COLO829 (cell line): ENCODE measurements around the gene RRP36.

ENCODE experiments used
- DNase-seq: peaks from one replicate; pipeline ENCODE4 v3.0.0; 2012; ENCODE audit warnings: low spot score

Gene RRP36

DNA sequence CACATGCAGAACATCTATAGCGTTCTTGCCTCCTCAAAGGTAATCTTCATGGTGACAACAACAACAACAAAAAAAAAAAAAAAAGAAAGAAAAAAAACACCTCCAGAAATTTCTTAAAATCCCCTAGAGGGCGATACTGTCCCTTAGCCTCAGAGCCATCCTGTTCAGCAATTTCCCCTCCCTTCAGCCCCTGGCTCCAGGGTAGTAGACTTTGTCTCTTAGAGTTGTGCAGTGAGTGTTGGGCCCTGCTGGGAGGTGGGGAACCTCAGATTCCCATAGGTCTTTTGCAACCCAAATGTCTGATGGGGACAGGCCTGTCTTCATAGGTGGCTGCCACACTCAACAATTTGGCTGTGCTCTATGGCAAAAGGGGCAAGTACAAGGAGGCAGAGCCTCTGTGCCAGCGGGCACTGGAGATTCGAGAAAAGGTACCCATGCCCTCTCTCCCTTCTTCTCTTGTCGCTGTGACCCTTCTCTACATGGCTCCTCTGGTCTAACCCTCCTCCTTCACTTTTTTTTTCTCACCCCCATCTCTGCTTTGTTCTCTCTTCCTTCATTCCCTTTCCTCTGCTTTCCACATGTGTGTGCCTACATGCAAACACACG lies 48.7 kb downstream of the RRP36 start:
- DNase-seq, result peak; percentile 70

DNA sequence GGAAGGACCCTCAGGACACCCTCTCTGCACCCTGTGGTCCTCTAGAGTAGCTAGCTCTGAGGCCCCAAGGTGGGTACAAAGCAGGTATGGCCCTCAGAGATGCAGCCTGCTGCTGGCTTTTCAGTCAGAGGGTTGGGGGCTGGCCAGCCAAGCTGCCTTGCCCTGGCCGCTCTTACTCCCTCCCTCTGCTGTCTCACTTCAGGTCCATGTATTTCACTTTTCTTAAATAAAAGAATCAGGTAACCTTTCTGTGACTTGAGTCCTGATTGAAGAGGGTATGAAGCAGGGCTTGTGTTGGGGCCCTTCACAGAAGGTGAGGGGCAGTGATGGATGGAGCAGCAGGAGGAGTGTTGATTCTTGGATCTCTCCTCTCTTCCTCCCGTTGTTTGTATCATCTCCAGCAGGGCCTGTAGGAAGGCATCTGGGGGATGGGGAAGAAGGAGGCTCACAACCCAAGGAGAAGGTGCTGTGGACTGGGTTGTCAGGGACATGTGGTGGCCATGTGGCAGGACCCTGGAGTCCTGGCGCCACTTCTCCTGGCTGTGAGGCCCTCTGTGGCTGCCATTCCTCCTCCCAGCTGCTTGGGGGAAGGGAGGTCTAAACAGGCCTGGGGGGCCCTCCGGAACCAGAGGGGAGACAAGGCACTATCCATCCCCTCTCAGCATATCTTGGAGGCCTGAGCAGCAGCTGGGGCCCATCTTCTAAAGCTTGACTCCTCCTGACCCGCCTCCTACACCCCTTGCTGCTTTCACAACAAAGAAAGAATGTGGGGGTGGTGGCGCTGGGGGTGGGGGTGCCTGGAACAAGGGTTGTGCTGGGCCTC lies 53.6 kb downstream of the RRP36 start:
- no peak for DNase-seq

DNA sequence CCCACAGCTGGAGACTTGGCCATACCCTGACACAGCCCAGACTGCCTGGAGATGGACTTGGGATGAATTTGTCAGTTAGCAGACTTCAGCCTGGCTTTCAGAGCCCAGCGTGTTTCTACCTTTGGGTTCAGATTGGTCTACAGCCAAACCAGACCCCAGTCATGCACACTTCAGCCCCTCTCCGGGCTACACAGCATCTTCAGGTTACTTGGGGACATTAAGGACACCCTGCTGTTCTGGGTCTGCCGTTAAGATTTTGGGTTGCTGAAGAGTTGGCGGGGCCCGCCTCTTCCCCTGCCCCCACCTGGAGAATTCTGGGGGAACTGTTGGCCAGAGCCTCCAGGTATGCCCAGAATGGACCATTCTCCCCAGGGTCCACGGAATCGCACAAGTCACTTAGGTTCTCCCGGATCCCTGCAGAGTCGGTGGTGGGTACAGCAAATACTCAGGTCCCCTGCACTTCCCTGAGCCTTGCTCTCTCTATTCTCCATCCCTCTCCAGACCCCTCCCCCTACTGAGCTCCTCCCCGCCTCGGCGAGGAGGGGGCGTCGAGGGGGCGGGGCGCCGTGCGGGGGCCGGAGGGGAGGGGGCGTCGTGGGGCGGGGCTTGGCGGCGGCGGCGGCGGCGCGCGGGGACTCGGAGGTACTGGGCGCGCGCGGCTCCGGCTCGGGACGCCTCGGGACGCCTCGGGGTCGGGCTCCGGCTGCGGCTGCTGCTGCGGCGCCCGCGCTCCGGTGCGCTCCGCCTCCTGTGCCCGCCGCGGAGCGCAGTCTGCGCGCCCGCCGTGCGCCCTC lies 54.4 kb downstream of the RRP36 start, which contains the start of gene PTK7:
PTK7 (plus strand) TSS at position 645 of the 794 bp plus-strand sequence. CDS start 175 bp downstream, outside the sequence.
- DNase-seq, result no peak

DNA sequence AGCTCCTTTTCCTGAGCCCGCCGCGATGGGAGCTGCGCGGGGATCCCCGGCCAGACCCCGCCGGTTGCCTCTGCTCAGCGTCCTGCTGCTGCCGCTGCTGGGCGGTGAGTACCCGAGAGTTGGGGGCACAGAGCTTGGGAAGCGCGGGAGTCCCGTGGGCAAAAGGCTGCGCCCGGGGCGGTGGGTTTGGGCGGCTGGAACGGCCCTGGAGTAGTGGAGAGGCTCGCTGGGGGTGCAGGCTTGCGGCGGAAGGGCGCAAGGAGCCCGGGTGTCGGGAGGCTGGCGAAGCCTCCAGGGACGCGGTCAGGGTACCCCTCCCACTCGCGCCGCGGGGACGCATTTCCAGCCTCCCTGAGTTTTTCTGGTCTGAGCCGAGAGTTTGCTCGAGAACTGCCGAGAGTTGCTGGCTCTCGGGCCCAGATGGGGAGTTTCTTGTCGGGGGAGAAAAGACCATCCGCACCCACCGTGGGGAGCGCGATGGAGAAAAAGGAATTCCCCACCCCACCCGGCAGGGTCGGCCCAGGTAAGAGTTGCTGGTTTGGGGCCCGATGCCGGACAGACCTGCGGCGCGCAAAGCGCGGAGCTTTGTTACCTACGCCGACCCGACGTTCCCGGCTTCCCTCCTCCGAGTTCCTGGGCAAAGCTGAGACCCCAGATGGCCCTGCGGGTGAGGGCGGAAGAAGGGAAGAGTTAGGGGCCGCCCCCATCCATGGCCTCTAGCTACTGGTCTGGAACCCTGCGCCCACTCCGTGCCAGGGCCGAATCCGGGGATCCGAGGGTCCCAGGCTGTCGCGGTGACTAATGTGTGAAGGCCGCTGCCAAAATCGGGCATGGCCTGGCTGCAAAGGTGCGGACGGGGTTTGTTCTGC lies 55.3 kb downstream of the RRP36 start:
- DNase-seq, result no peak

DNA sequence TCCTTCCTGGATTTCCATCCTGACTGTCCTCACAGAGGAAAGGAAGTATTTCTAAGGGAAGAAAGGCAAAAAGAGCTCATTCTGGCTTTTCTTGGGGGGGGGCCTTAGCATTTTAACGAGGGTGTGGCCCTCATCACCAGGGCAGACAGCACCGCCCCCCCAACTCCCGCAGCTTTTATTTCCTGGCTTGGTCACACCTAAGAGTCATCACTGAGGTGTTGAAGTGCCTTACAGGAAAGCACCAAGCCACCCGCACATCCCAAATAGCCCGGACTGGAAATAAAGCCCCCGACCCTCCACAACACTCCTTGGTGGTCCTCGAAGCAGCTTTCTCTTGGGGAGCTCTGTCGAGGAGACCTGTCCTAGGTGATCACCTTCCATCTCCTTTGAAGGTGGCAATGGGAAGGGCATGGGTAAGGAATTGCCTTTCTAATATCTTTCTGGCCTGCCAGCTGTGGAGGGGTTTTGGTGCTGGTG lies 55.9 kb downstream of the RRP36 start:
- no peak for DNase-seq

DNA sequence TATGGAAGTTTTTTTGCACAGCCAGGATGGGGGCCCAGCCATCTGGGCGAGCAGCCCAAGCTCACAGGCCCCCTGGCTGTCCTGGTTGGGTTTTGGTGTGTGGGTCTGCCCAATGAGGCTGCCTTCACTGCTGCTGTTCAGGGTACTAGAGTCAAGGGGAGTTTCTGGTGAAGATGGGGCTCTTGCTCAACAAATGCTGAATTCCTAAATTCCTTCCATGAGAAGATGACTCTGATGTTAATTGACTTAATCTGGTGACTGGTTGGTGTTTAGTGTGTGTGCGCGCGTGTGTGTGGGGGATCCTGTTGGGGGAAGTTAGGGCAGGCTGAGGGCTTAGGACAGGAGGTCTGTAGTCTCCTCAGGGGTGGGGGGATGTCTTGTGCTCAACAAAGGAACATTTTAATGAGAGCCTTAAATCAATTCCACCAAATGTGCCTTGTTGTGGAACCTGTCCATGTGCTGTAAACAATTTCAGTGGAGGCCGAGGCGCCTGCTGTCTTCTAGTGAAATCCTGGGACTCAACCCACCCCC lies 56.6 kb downstream of the RRP36 start:
- DNase-seq, result no peak

DNA sequence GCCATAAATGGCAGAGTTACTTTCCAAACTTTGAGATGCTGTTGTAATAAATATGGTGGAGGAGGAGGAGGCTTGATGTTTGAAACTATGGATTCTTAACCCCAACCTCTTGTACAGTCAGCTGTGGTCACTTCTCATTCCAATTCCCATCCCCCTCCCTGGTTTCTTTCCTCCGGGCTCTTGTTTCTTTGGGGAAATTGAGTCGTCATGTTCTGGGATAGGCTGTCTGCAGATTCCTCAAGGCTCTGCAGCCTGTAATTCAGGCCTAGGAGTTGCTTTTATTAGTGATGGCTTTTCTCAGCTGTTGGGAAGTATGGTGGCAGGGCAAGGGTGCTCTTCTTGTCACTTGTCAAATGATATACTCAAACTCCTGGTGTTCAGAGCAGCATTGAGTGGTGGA lies 57.3 kb downstream of the RRP36 start:
- DNase-seq, result no peak
